Endothelial cell of umbilical vein (primary cell): ENCODE data around the gene BIN1. TPM values are rescaled to one million over a fixed set of nuclear protein-coding genes. Genes with fewer than 3 reads are reported as not detected.

Experiments
- BruUV-seq: library from RNA; stranded (reverse); fragments of 400-500 nt; replicated peaks from 2 replicates; lab custom pipeline; 2021; lab: Mats Ljungman, UMichigan
- CTCF ChIA-PET: fragments of 300-600, 350-600 bp; sonication (Branson Sonifier 250); formaldehyde crosslinking; loops from one replicate; lab custom pipeline; 2021; ENCODE audit warnings: antibody characterized with exemption, inconsistent platforms; lab: Charles Lee
- POLR2A ChIA-PET: fragments of 300-600, 350-600 bp; sonication (Branson Sonifier 250); formaldehyde crosslinking; loops from one replicate; lab custom pipeline; 2021; ENCODE audit warnings: antibody characterized with exemption, inconsistent platforms; lab: Charles Lee
- DNase-seq: peaks from one replicate; pipeline ENCODE4 v3.0.0-alpha.2; 2011; ENCODE audit warnings: low read depth, low spot score
- FAIRE-seq: peaks from 2 replicates; lab custom pipeline; 2011; peaks lifted over from hg19 to GRCh38; lab: Jason Lieb, UNC
- H2AFZ ChIP-seq: 2 replicates; pipeline ENCODE4 v1.6.0; 2012; ENCODE audit warnings: low read depth, low read length, control low read depth, inconsistent platforms
- H3K27ac ChIP-seq: 2 replicates; pipeline ENCODE4 v1.5.1; 2011; ENCODE audit warnings: low read depth, mild to moderate bottlenecking, control low read depth, low read length, moderate library complexity; ENCODE audit not compliant: insufficient read depth
- H3K27me3 ChIP-seq, 2 experiments: 2 replicates each; pipeline versions ENCODE4 v1.6.0 to v1.6.1; 2011; ENCODE audit warnings: low read length in 2 of 2, mixed read lengths in 1 of 2; ENCODE audit not compliant: control insufficient read depth in 2 of 2, insufficient read depth in 2 of 2
- H3K36me3 ChIP-seq, 2 experiments: 2 replicates in 1 of 2; 3 replicates in 1 of 2; pipeline ENCODE4 v1.5.1; 2011; ENCODE audit warnings: low read length in 2 of 2, mild to moderate bottlenecking in 1 of 2, moderate library complexity in 1 of 2; ENCODE audit not compliant: control insufficient read depth in 2 of 2, insufficient read depth in 2 of 2; ENCODE audit errors: extremely low read depth in 1 of 2
- H3K4me1 ChIP-seq: 3 replicates; pipeline ENCODE4 v1.5.1; 2011; ENCODE audit warnings: mild to moderate bottlenecking, low read length; ENCODE audit not compliant: control insufficient read depth, insufficient read depth; ENCODE audit errors: extremely low read depth
- H3K4me2 ChIP-seq: 2 replicates; pipeline ENCODE4 v1.6.1; 2011; ENCODE audit warnings: low read length, control low read depth, mixed read lengths; ENCODE audit not compliant: insufficient read depth
- H3K4me3 ChIP-seq, 3 experiments: fragments of 200-600 bp in 1 of 3; sonication (generic), shearing (Covaris generic) in 1 of 3; replicated peaks in 1 of 3; 2 replicates each; pipeline ENCODE4 v1.5.1; 2011 to 2016; ENCODE audit warnings: control low read depth in 3 of 3, low read length in 3 of 3, mild to moderate bottlenecking in 2 of 3, inconsistent platforms in 1 of 3, low read depth in 1 of 3, moderate library complexity in 1 of 3; ENCODE audit not compliant: insufficient read depth in 1 of 3
- H3K79me2 ChIP-seq: 2 replicates; pipeline ENCODE4 v1.6.0; 2012; ENCODE audit warnings: low read length, inconsistent platforms; ENCODE audit not compliant: control insufficient read depth, insufficient read depth
- H3K9ac ChIP-seq: replicated peaks from 2 replicates; pipeline ENCODE3; 2011; ENCODE audit warnings: low read length, control low read depth; ENCODE audit not compliant: insufficient read depth; ENCODE audit errors: extremely low read depth
- H3K9me1 ChIP-seq: replicated peaks from 3 replicates; pipeline ENCODE4 v1.6.0; 2011; ENCODE audit warnings: mild to moderate bottlenecking, low read length; ENCODE audit not compliant: control insufficient read depth, insufficient read depth; ENCODE audit errors: extremely low read depth
- H3K9me3 ChIP-seq: replicated peaks from 2 replicates; pipeline ENCODE4 v1.5.1; 2012; ENCODE audit warnings: low read length, inconsistent platforms; ENCODE audit not compliant: control insufficient read depth, insufficient read depth
- H4K20me1 ChIP-seq: replicated peaks from 2 replicates; pipeline ENCODE3; 2011; ENCODE audit warnings: mild to moderate bottlenecking, low read length; ENCODE audit not compliant: control insufficient read depth, insufficient read depth; ENCODE audit errors: extremely low read depth
- EZH2 ChIP-seq: IDR thresholded peaks from 2 replicates; pipeline ENCODE4 v1.6.1; 2012; ENCODE audit warnings: borderline replicate concordance, low read depth, mild to moderate bottlenecking, moderate library complexity, low read length, inconsistent platforms; ENCODE audit not compliant: severe bottlenecking
- FOS ChIP-seq: IDR thresholded peaks from 2 replicates; pipeline ENCODE4 v1.6.1; 2011; ENCODE audit warnings: mild to moderate bottlenecking, low read length, moderate library complexity, borderline replicate concordance; ENCODE audit not compliant: insufficient read depth
- GATA2 ChIP-seq: IDR thresholded peaks from 2 replicates; pipeline ENCODE4 v1.7.0; 2011; ENCODE audit warnings: low read depth, mild to moderate bottlenecking, moderate library complexity, mixed read lengths, low read length; ENCODE audit not compliant: insufficient read length, insufficient read depth
- JUN ChIP-seq: IDR thresholded peaks from 2 replicates; pipeline ENCODE4 v1.6.1; 2011; ENCODE audit warnings: borderline replicate concordance, low read depth; ENCODE audit not compliant: insufficient read length, insufficient read depth
- MAX ChIP-seq: IDR thresholded peaks from 2 replicates; pipeline ENCODE4 v1.6.1; 2011; ENCODE audit not compliant: insufficient read depth, insufficient read length
- MYC ChIP-seq: IDR thresholded peaks from one replicate; pipeline ENCODE4 v1.6.1; 2011; ENCODE audit warnings: mild to moderate bottlenecking, low read depth, low read length
- POLR2A ChIP-seq: IDR thresholded peaks from 2 replicates; pipeline ENCODE4 v1.6.1; 2012; ENCODE audit warnings: low read depth, mild to moderate bottlenecking, control low read depth, low read length
- POLR2AphosphoS5 ChIP-seq: IDR thresholded peaks from 2 replicates; pipeline ENCODE4 v1.6.1; 2012; ENCODE audit warnings: low read depth, mild to moderate bottlenecking, control low read depth, low read length, moderate library complexity; ENCODE audit not compliant: insufficient read depth
- dilution Hi-C: fragments of 300-500 bp; cut with MboI; formaldehyde crosslinking; loops from one replicate; pipeline ENCODE4 v1.15.0; 2019; ENCODE audit warnings: low sequenced_read_pairs; ENCODE audit not compliant: extremely low pct_ligation_motif_present
- intact Hi-C: fragments of 100-400 bp; cut with micrococcal nuclease; formaldehyde crosslinking; loops from one replicate; pipeline ENCODE4 v1.10.0; 2022
- polyA plus RNA-seq, 4 experiments: library from polyadenylated mRNA; depleted of rRNA in 3 of 4; stranded (reverse) in 3 of 4; unstranded in 1 of 4; fragments of >200 nt; gene quantifications; 2 replicates each; pipeline versions ENCODE4 v1.2.1 to v1.2.3, GENCODE V29; 2011 to 2012; ENCODE audit warnings: missing spikeins in 1 of 4
- total RNA-seq: library from RNA; stranded (reverse); gene quantifications from 2 replicates; pipeline ENCODE4 v1.2.3, GENCODE V29; 2021
- TF ChIP-seq, protein P1 (sequence below), 2 donors: IDR thresholded peaks; 1 replicate in 1 of 2; 2 replicates in 1 of 2; pipeline ENCODE4 v1.5.1; 2011; ENCODE audit warnings: low read length in 2 of 2, mild to moderate bottlenecking in 2 of 2, moderate library complexity in 2 of 2, control low read depth in 1 of 2, inconsistent platforms in 1 of 2, low read depth in 1 of 2; ENCODE audit not compliant: insufficient read depth in 1 of 2; ENCODE audit errors: extremely low read depth in 1 of 2

BIN1 gene
- total and polyA plus RNA-seq, 2 donors (not counting 3 experiments of a cell fraction or from before 2014, with no cell fraction given): 26.3 to 36.9 TPM

DNA sequence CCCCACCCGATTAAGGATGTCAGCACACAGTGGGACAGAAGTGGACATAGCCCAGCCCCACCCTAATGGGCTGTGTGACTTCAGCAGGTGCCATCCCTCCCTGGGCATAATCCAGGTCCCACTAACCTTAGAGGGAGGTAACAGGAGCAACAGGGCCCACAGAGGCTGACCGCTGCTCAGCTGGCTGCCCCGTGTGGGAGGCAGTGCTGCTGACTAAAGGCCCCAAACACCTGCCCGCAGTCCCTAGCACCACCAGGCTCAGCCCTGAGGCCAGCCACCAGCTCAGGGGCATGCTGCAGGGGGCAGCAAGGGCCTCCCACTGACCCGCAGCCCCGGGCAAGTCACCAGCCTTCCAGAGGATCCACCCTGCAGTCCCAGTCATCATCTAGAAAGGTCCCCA lies 14.6 kb downstream of the BIN1 start:
- FAIRE-seq: no peak
- ChIA-PET POLR2A (no interaction called here), CTCF (interaction anchor here (1.5 kb wide), 1 partner anchor 24 kb away, joined by 4 read pairs; no protein-coding TSS in a partner anchor)
- Histone ChIP-seq H3K27ac (no peak overlapping the region), H4K20me1 (no peaks in the 10 kb centered on the region), H2AFZ (no peak overlapping the region), H3K4me1 (peaks cover 17% of the 10 kb centered on the region), H3K27me3 (no peaks in the 10 kb centered on the region), H3K36me3 (no peaks in the 10 kb centered on the region), H3K4me3 (no peak overlapping the region), H3K4me2 (no peak overlapping the region), H3K9me1 (no peaks in the 10 kb centered on the region), H3K79me2 (no peaks in the 10 kb centered on the region), H3K9me3 (no peaks in the 10 kb centered on the region), H3K9ac (no peak overlapping the region)
- dilution Hi-C loops: no loop called here
- TF ChIP-seq, protein P1, sequence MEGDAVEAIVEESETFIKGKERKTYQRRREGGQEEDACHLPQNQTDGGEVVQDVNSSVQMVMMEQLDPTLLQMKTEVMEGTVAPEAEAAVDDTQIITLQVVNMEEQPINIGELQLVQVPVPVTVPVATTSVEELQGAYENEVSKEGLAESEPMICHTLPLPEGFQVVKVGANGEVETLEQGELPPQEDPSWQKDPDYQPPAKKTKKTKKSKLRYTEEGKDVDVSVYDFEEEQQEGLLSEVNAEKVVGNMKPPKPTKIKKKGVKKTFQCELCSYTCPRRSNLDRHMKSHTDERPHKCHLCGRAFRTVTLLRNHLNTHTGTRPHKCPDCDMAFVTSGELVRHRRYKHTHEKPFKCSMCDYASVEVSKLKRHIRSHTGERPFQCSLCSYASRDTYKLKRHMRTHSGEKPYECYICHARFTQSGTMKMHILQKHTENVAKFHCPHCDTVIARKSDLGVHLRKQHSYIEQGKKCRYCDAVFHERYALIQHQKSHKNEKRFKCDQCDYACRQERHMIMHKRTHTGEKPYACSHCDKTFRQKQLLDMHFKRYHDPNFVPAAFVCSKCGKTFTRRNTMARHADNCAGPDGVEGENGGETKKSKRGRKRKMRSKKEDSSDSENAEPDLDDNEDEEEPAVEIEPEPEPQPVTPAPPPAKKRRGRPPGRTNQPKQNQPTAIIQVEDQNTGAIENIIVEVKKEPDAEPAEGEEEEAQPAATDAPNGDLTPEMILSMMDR (IDR thresholded peaks at IDR 0.05; ENCODE audit: extremely low read depth in 1 of 2, insufficient read depth in 1 of 2, low read depth in 1 of 2, low read length in 2 of 2): no peak
- TF ChIP-seq FOS (no peak), POLR2AphosphoS5 (no peak), POLR2A (no peak), JUN (no peak), MAX (no peak), GATA2 (no peak), MYC (no peak), EZH2 (no peak)
- no peak for DNase-seq
- no TSS peak for BruUV-seq
- intact Hi-C loops: no loop called here
